ENCODE data around the gene PLEKHA7.
A peak's percentile ranks its signal among the peaks of the same experiment; 100 is the strongest.

Gene PLEKHA7

GRCh38 chr11:16764888-16765287, 249.3 kb downstream of the PLEKHA7 start:
- DNase-seq, result no peak

- no peak for DNase-seq
Observed at GRCh38 chr11:16763746-16764145, 250.5 kb downstream of the PLEKHA7 start.

- no peak for DNase-seq
Observed at GRCh38 chr11:16759857-16760508, 254.2 kb downstream of the PLEKHA7 start.

- DNase-seq, result no peak
Observed at GRCh38 chr11:16758382-16759024, 255.7 kb downstream of the PLEKHA7 start.

GRCh38 chr11:16750417-16750816, 263.8 kb downstream of the PLEKHA7 start:
- DNase-seq, result no peak

- DNase-seq, result no peak
Observed at GRCh38 chr11:16749666-16750065, 264.5 kb downstream of the PLEKHA7 start.

- DNase-seq, result no peak
Observed at GRCh38 chr11:16749092-16749491, 265.1 kb downstream of the PLEKHA7 start.

GRCh38 chr11:16745950-16746605, 268.1 kb downstream of the PLEKHA7 start:
- no peak for DNase-seq

- no peak for DNase-seq
Observed at GRCh38 chr11:16744128-16744725, 270.0 kb downstream of the PLEKHA7 start.

- no peak for DNase-seq
Observed at GRCh38 chr11:16743478-16743877, 270.7 kb downstream of the PLEKHA7 start.

- no peak for DNase-seq
Observed at GRCh38 chr11:16741473-16741872, 272.7 kb downstream of the PLEKHA7 start.

- no peak for DNase-seq
Observed at GRCh38 chr11:16738947-16739815, 275.0 kb downstream of the PLEKHA7 start.

GRCh38 chr11:16738193-16738946, 275.8 kb downstream of the PLEKHA7 start, which contains the start of gene C11orf58:
Gene C11orf58, plus strand, starts transcription at chr11:16738647. Its CDS starts 132 bp downstream, at chr11:16738779.
- peak; percentile 100 for DNase-seq

- no peak for DNase-seq
Observed at GRCh38 chr11:16737818-16738192, 276.4 kb downstream of the PLEKHA7 start.

All from retina (tissue), 1 donor.